Breast epithelium (tissue), 4 donors: ENCODE data around the gene SS18. TPM values are rescaled to one million over a fixed set of nuclear protein-coding genes. Genes with fewer than 3 reads are reported as not detected.
"Not testable (repeated sequence)": the region's sequence is repeated elsewhere in the genome, so short reads cannot be mapped to it uniquely, and the experiment has no call there.

Experiments used
- DNase-seq, 2 donors: peaks; one replicate each; pipeline ENCODE4 v3.0.0-alpha.2; 2019; ENCODE audit warnings: low spot score in 2 of 2
- H3K27ac ChIP-seq, 2 donors: fragments of 200-600 bp; sonication (generic) in 1 of 2; one replicate each; pipeline ENCODE4 v1.5.1; 2016 to 2019; ENCODE audit warnings: mild to moderate bottlenecking in 1 of 2
- H3K27me3 ChIP-seq, 2 donors: fragments of 200-600 bp; sonication (generic) in 1 of 2; one replicate each; pipeline versions ENCODE4 v1.5.1 to v1.6.0; 2017 to 2019; ENCODE audit warnings: control low read depth in 1 of 2, mild to moderate bottlenecking in 1 of 2
- H3K36me3 ChIP-seq: fragments of 200-600 bp; one replicate; pipeline ENCODE4 v1.5.1; 2019
- H3K4me1 ChIP-seq, 2 donors: fragments of 200-600 bp; sonication (generic); one replicate each; pipeline ENCODE4 v1.5.1; 2016 to 2019; ENCODE audit warnings: control low read depth in 1 of 2
- H3K4me3 ChIP-seq, 3 donors: fragments of 200-600 bp; sonication (generic); 1 replicate in 2 of 3; 2 replicates in 1 of 3; pipeline ENCODE4 v1.5.1; 2016 to 2019; ENCODE audit warnings: mild to moderate bottlenecking in 3 of 3, moderate library complexity in 2 of 3
- H3K9me3 ChIP-seq, 2 donors: fragments of 200-600 bp; sonication (generic) in 1 of 2; one replicate each; pipeline ENCODE4 v1.5.1; 2016 to 2019; ENCODE audit warnings: control low read depth in 1 of 2
- CTCF ChIP-seq, 3 donors: fragments of 450-650 bp; IDR thresholded peaks; one replicate each; pipeline ENCODE4 v1.5.1; 2016 to 2017; ENCODE audit warnings: antibody characterized with exemption in 3 of 3, mild to moderate bottlenecking in 3 of 3, moderate library complexity in 3 of 3
- POLR2A ChIP-seq: fragments of 450-650 bp; IDR thresholded peaks from one replicate; pipeline ENCODE4 v1.6.1; 2016; ENCODE audit warnings: antibody characterized with exemption, mild to moderate bottlenecking, moderate library complexity
- POLR2AphosphoS5 ChIP-seq, 3 donors: sonication (generic); formaldehyde crosslinking; IDR thresholded peaks; one replicate each; pipeline ENCODE4 v1.6.1; 2017; ENCODE audit warnings: antibody characterized with exemption in 3 of 3
- intact Hi-C: fragments of 100-400 bp; cut with DNase I; formaldehyde crosslinking; loops from one replicate; pipeline ENCODE4 v1.15.1; 2023; ENCODE audit warnings: low total_unique reads
- total RNA-seq, 3 donors: library from RNA; depleted of rRNA; stranded (reverse); fragments of >200 nt; gene quantifications; one replicate each; pipeline ENCODE4 v1.1.0, GENCODE V29; 2016

Gene SS18
- total RNA-seq, 3 donors from 2014 or later: 99.1 to 205 (median 148) TPM

- H3K27me3 ChIP-seq: no peaks in the 10 kb centered on the region
- no peak overlapping the region for H3K27ac ChIP-seq
- DNase-seq: no peak
- no peaks in the 10 kb centered on the region for H3K36me3 ChIP-seq
- H3K4me3 ChIP-seq: no peak overlapping the region
- H3K9me3 ChIP-seq: no peaks in the 10 kb centered on the region
- TF ChIP-seq POLR2AphosphoS5 (IDR thresholded peaks at IDR 0.05) (no peak), POLR2A (no peak), CTCF (IDR thresholded peaks at IDR 0.05) (no peak)
- intact Hi-C loops: loop anchor here (5.0 kb wide), 1 partner anchor 1325 kb away; no protein-coding TSS in a partner anchor
- H3K4me1 ChIP-seq: no peaks in the 10 kb centered on the region
Measured at GRCh38 chr18:26127786-26128185, 37.4 kb upstream of the SS18 start.

- H3K36me3 ChIP-seq, DNase-seq, intact Hi-C loops, H3K4me1 ChIP-seq, H3K27me3 ChIP-seq, H3K27ac ChIP-seq, H3K9me3 ChIP-seq, H3K4me3 ChIP-seq: not testable (repeated sequence)
Measured at GRCh38 chr18:26121994-26122393, 31.6 kb upstream of the SS18 start.

GRCh38 chr18:26121476-26121875, 31.1 kb upstream of the SS18 start:
- intact Hi-C loops: no loop called here
- Histone ChIP-seq H3K36me3 (no peaks in the 10 kb centered on the region), H3K4me1 (no peaks in the 10 kb centered on the region), H3K27me3 (no peaks in the 10 kb centered on the region), H3K4me3 (no peak overlapping the region), H3K27ac (no peak overlapping the region), H3K9me3 (no peaks in the 10 kb centered on the region)
- DNase-seq: no peak
- TF ChIP-seq POLR2A (no peak), POLR2AphosphoS5 (IDR thresholded peaks at IDR 0.05) (no peak), CTCF (IDR thresholded peaks at IDR 0.05) (no peak)

GRCh38 chr18:26119246-26119645, 28.8 kb upstream of the SS18 start:
- Histone ChIP-seq H3K27me3 (no peaks in the 10 kb centered on the region), H3K9me3 (no peaks in the 10 kb centered on the region), H3K4me3 (no peak overlapping the region), H3K4me1 (no peaks in the 10 kb centered on the region), H3K36me3 (no peaks in the 10 kb centered on the region), H3K27ac (no peak overlapping the region)
- DNase-seq: no peak
- TF ChIP-seq CTCF (IDR thresholded peaks at IDR 0.05) (no peak), POLR2AphosphoS5 (IDR thresholded peaks at IDR 0.05) (no peak), POLR2A (no peak)
- intact Hi-C loops: no loop called here

GRCh38 chr18:26104035-26104434, 13.6 kb upstream of the SS18 start:
- Histone ChIP-seq H3K27me3 (no peaks in the 10 kb centered on the region), H3K36me3 (no peaks in the 10 kb centered on the region), H3K4me3 (no peak overlapping the region), H3K9me3 (no peaks in the 10 kb centered on the region), H3K27ac (no peak overlapping the region), H3K4me1 (no peaks in the 10 kb centered on the region)
- intact Hi-C loops: no loop called here
- TF ChIP-seq CTCF (IDR thresholded peaks at IDR 0.05) (no peak), POLR2AphosphoS5 (IDR thresholded peaks at IDR 0.05) (no peak), POLR2A (no peak)
- no peak for DNase-seq

GRCh38 chr18:26103579-26103978, 13.2 kb upstream of the SS18 start:
- no peaks in the 10 kb centered on the region for H3K4me1 ChIP-seq
- no peaks in the 10 kb centered on the region for H3K9me3 ChIP-seq
- no peak overlapping the region for H3K27ac ChIP-seq
- H3K36me3 ChIP-seq: no peaks in the 10 kb centered on the region
- TF ChIP-seq POLR2A (no peak), CTCF (IDR thresholded peaks at IDR 0.05) (no peak), POLR2AphosphoS5 (IDR thresholded peaks at IDR 0.05) (no peak)
- no peak for DNase-seq
- no peak overlapping the region for H3K4me3 ChIP-seq
- intact Hi-C loops: no loop called here
- H3K27me3 ChIP-seq: no peaks in the 10 kb centered on the region
